ENCODE results near the gene POU2F2.

POU2F2 gene

DNA sequence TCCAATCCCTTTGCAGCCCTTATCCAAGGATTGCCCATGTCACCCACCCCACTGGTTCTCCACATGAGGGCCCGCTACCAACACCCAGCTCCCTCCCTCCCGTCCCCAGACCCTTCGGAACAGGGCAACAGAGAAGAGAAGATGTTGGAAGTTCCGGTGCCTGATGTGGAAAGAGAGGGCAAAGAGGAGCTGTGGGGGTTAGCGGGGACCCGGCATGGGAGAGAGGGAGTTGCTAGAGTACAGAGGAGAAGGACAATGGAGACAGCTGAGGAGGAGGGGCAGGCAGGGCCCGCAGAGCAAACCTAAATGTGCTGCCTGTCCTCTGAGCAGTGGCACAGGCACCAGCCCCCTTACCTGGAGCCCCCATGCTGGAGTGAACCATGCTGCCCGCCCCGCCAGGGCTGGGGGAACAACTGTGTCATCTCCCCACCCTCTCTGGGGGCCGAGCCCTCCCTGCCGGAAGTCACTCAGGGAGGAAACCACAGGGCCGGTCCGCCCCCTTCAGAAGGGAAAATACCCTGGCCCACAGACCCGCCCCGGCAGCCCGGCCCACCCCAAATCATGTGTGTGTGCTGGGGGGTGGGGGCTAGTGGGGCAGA is at the start of gene POU2F2:
Gene POU2F2, minus strand, starts transcription at position 417 of the 599 bp plus-strand sequence. Its CDS starts 35 bp downstream, at position 382.
- DNase-seq (ENCODE audit: low spot score), result no peak

- peak; percentile 65 for DNase-seq (ENCODE audit: low spot score)
Observed at GRCh38 chr19:42178791-42179674, 46.8 kb upstream of the POU2F2 start.

DNA sequence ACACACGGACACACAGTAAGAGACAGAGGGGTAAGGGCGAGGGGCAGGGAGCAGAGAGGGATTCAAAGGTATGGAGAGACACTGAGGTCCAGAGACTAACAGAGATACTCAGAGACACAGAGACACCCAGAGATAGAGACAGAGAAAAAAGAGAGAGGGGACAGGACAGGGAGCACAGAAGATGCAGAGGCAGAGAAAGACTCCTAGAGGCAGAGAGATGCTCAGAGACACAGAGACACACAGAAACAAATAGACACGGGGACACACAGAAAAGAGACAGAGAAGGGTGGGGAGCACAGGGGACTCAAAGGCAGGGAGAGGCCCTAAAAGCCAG is 45.4 kb upstream of the POU2F2 start:
- no peak for DNase-seq (ENCODE audit: low spot score)

- peak; percentile 90 for DNase-seq (ENCODE audit: low spot score)
Observed at GRCh38 chr19:42176990-42177685, 44.9 kb upstream of the POU2F2 start.

GRCh38 chr19:42176649-42176989 is 44.4 kb upstream of the POU2F2 start:
- DNase-seq (ENCODE audit: low spot score), result no peak

GRCh38 chr19:42175952-42176648 is 43.9 kb upstream of the POU2F2 start:
- DNase-seq (ENCODE audit: low spot score), result no peak

DNA sequence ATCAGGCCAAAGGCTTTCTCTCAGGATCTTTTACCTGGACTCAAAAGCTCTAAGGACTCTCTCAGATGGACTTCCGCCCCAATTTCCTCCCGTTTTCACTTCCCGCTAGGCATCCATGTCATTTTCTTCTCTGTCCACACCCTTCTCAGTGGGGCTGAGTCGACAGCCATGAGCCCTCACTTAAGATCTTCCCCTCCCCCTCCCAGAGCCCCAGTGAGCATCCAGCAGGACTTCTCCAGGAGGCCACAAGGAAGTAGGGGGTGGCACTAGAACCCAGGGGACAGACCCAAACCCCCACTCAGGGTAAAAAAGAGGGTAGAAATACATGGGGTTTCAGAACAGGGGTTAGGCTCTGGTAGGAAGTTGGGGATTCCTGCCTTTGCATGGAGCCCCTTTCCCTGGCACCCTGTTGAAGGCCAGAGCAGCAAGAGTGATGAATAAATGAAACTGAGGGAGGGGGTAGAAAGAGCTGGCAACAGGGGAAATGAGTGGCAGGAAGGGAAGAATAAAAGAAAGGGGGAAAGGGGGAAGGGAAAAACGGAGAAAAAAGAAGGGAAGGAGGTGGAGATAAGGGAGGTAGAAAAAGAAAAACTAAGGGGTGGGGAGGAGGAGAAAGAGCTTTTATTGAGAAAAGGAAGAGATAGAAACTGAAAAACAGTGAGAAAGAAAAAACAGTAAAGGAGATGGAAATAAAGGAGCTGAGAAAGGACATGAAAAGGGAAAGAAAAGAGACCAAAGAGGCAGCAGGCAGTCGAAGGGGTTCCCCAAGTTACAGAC is 42.9 kb upstream of the POU2F2 start:
- no peak for DNase-seq (ENCODE audit: low spot score)

DNA sequence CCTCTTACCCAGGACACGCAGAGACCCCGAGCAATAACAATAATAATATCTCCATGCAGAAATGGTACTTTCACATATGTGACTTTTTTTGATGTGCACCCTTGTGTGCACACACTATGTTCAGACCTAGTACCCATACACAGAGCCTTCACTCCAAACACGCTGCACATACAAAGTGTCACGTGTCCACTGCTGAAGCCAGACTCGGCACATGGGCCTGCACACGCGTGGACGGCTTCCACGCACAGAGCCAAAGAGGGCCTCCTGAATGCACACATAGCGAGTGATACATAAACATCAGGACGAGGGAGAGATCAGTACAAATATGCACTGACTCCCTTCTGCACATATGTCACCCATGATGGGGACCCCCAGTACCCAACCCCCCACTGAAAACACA is 41.9 kb upstream of the POU2F2 start:
- DNase-seq (ENCODE audit: low spot score), result no peak

DNA sequence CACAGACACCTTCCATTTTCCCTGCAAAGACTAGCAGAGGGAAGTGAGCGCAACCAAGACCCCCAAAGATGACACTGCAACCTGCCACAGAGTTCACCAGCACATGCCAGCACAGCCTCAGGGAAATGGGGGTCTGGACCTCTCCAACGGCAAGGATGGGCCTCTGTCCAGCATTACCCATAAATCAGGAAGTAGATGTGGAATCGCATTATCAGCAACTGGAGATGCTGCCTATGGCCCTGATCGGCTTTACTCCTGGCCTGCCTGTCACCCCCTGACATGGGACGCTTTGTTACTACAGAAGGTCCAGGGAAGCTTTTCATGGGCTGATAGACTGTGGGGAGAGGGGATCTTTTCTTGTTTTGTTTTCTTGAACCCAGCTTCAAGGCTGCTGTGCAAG is 41.4 kb upstream of the POU2F2 start:
- no peak for DNase-seq (ENCODE audit: low spot score)

- no peak for DNase-seq (ENCODE audit: low spot score)
Observed at GRCh38 chr19:42172261-42172660, 40.0 kb upstream of the POU2F2 start.

- DNase-seq (ENCODE audit: low spot score), result no peak
Observed at GRCh38 chr19:42170715-42171114, 38.5 kb upstream of the POU2F2 start.

DNA sequence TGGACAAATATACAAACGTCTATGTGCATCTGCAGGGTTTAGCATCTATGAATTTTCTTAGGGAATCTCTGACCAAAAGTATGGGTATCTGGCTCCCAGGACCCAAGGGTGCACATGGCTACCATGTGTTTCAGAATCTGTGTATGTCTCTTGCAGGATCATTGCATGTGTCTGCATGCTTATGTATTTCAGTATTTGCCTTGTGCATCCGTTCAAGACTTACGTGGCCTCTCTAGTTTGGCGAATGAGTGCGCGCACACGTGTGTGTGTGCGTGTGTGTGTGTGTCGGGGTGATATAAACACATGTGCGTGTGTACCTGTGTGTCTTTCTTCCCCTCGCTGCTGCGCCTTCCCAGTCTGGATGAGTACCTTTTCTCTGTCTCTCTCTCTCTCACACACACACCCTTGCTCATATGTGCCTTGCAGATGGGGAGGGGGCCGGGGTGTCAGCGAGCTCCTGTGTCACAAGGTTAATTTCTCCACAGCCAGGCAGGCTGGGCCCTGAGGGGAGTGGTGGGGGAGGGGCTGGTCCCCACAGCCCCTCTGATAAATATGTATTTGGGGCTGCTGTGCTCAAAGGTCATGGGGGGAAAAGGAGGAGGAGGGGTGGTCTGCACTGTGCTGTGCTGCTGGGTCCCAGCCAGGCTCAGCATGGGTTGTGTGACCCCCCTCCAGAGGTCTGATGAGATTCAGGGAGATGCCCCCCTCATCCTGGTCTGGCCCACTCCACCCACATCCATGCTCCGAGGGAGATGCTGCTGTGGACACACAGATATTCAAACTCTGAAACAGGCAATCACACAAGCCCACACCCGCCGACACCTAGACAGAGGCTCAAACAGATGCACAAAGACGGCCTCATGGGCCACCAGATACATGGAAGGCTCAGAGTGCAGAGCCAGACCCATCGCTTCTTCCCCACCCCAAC is 37.5 kb upstream of the POU2F2 start:
- no peak for DNase-seq (ENCODE audit: low spot score)

GRCh38 chr19:42168206-42168605 is 36.0 kb upstream of the POU2F2 start:
- no peak for DNase-seq (ENCODE audit: low spot score)

GRCh38 chr19:42166316-42166715 is 34.1 kb upstream of the POU2F2 start:
- DNase-seq (ENCODE audit: low spot score), result no peak

- DNase-seq (ENCODE audit: low spot score), result no peak
Observed at GRCh38 chr19:42165146-42165545, 32.9 kb upstream of the POU2F2 start.

DNA sequence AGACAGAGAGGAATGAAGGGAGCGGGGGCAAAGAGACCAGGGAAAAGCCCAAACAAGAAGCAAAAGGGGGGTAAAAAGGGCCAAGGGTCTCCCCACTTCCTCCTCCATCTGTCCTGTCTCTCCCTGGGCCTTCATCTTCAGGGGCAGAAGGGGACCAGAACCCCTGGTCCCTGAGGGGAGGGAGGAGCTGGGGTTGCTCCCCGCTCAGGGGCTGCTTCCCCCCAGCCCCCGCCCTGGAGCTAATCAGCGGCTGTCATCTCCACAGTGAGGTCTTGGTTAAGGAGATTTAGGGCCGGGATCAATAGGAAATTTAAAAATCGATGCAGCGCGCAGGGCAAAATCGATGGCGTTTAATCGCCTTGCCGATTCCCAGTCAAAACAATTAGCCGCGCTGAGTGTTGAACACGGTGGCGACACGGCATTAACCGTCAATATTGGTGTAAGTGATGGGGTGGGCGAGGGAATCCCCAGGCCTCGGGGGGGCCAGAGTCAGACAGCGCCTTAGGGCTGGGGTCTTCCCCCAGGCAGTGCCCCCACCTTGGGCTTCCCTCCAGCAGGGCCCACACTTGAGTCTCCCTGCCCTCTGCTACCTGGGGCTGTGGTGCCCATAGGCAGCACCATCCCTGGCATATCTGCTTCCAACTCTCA is 29.5 kb upstream of the POU2F2 start:
- DNase-seq (ENCODE audit: low spot score), result no peak

- no peak for DNase-seq (ENCODE audit: low spot score)
Observed at GRCh38 chr19:42159942-42160341, 27.7 kb upstream of the POU2F2 start.

DNA sequence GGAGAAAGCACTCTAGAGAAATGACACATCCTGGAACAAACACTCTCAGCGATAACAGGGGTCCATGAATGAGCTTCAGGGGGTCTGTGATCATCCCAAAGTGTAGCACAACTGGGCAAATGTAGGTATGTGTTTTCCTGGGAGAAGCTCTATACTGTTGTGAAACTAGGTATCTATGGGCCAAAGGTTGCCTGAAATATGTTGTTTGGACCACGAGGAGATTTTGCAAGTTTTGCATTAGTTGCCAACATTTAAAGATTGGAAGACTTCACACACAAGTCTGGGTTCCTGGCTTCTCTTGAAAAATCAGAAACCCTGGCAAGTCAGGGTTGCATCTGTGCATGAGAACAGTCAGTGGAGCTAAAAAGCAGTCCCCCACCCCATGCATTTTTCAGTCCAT is 26.7 kb upstream of the POU2F2 start:
- no peak for DNase-seq (ENCODE audit: low spot score)

GRCh38 chr19:42156571-42156970 is 24.3 kb upstream of the POU2F2 start:
- DNase-seq (ENCODE audit: low spot score), result no peak

GRCh38 chr19:42155796-42156195 is 23.6 kb upstream of the POU2F2 start:
- DNase-seq (ENCODE audit: low spot score), result no peak
